ENCODE results near the gene ZDHHC8.

- TF ChIP-seq CTCF (IDR thresholded peaks at IDR 0.05), result no peak
- no peak for TF ChIP-seq POLR2A (IDR thresholded peaks at IDR 0.05)
Observed at GRCh38 chr22:20185750-20186149, 54.1 kb downstream of the ZDHHC8 start.
